Liver (tissue), 9 donors: ENCODE measurements around the gene NYNRIN. TPM values are rescaled to one million over a fixed set of nuclear protein-coding genes. Genes with fewer than 3 reads are reported as not detected.

Source experiments
- DNase-seq: peaks from one replicate; pipeline ENCODE4 v3.0.0-alpha.2; 2017; ENCODE audit warnings: low spot score
- H3K27ac ChIP-seq, 2 donors: one replicate each; pipeline ENCODE4 v1.7.0; 2013; ENCODE audit warnings: inconsistent platforms in 2 of 2, low read length in 2 of 2, control low read depth in 1 of 2, low read depth in 1 of 2, mild to moderate bottlenecking in 1 of 2
- H3K27me3 ChIP-seq, 4 donors: one replicate each; pipeline versions ENCODE4 v1.6.1 to v1.7.0; 2013; ENCODE audit warnings: low read length in 3 of 4, inconsistent platforms in 1 of 4, mild to moderate bottlenecking in 1 of 4, moderate library complexity in 1 of 4; ENCODE audit not compliant: control insufficient read depth in 4 of 4, insufficient read depth in 4 of 4
- H3K36me3 ChIP-seq, 4 donors: one replicate each; pipeline versions ENCODE4 v1.6.1 to v1.7.0; 2013; ENCODE audit warnings: low read length in 3 of 4, mild to moderate bottlenecking in 3 of 4, low read depth in 1 of 4, moderate library complexity in 1 of 4; ENCODE audit not compliant: control insufficient read depth in 4 of 4, insufficient read depth in 3 of 4
- H3K4me1 ChIP-seq, 4 donors: one replicate each; pipeline versions ENCODE4 v1.6.1 to v1.7.0; 2013; ENCODE audit warnings: low read length in 3 of 4, mild to moderate bottlenecking in 3 of 4, moderate library complexity in 1 of 4; ENCODE audit not compliant: control insufficient read depth in 4 of 4, insufficient read depth in 4 of 4
- H3K4me3 ChIP-seq, 3 donors: one replicate each; pipeline versions ENCODE4 v1.6.1 to v1.7.0; 2013; ENCODE audit warnings: low read length in 3 of 3, control low read depth in 1 of 3, low read depth in 1 of 3, mild to moderate bottlenecking in 1 of 3
- H3K9ac ChIP-seq, 2 donors: one replicate each; pipeline ENCODE4 v1.7.0; 2013; ENCODE audit warnings: low read length in 2 of 2, mild to moderate bottlenecking in 2 of 2, moderate library complexity in 2 of 2, control low read depth in 1 of 2, low read depth in 1 of 2
- H3K9me3 ChIP-seq, 4 donors: one replicate each; pipeline versions ENCODE4 v1.6.1 to v1.7.0; 2013; ENCODE audit warnings: low read length in 3 of 4; ENCODE audit not compliant: control insufficient read depth in 4 of 4
- FOXA1 ChIP-seq: IDR thresholded peaks from 2 replicates; pipeline ENCODE4 v1.6.1; 2016; ENCODE audit warnings: antibody characterized with exemption
- FOXA2 ChIP-seq: IDR thresholded peaks from 2 replicates; pipeline ENCODE4 v1.6.1; 2016; ENCODE audit warnings: antibody characterized with exemption
- GABPA ChIP-seq, 2 donors: IDR thresholded peaks in 1 of 2; conservative IDR thresholded peaks in 1 of 2; 2 replicates each; pipeline ENCODE4 v1.6.1; 2016; ENCODE audit warnings: antibody characterized with exemption in 2 of 2, mild to moderate bottlenecking in 1 of 2, moderate library complexity in 1 of 2
- HNF4A ChIP-seq, 2 donors: conservative IDR thresholded peaks; 2 replicates each; pipeline ENCODE4 v1.6.1; 2016; ENCODE audit warnings: antibody characterized with exemption in 2 of 2, mild to moderate bottlenecking in 2 of 2
- HNF4G ChIP-seq: IDR thresholded peaks from 2 replicates; pipeline ENCODE4 v1.6.1; 2016; ENCODE audit warnings: antibody characterized with exemption
- NR2F2 ChIP-seq: IDR thresholded peaks from 2 replicates; pipeline ENCODE4 v1.6.1; 2016; ENCODE audit warnings: antibody characterized with exemption
- RAD21 ChIP-seq, 2 donors: IDR thresholded peaks; 2 replicates each; pipeline ENCODE4 v1.6.1; 2016; ENCODE audit warnings: antibody characterized with exemption in 2 of 2, mild to moderate bottlenecking in 2 of 2
- RXRA ChIP-seq, 2 donors: IDR thresholded peaks; 2 replicates each; pipeline ENCODE4 v1.6.1; 2017 to 2018; ENCODE audit warnings: antibody characterized with exemption in 2 of 2, mild to moderate bottlenecking in 1 of 2
- SP1 ChIP-seq: IDR thresholded peaks from 2 replicates; pipeline ENCODE4 v1.6.1; 2018; ENCODE audit warnings: antibody characterized with exemption, mild to moderate bottlenecking
- TAF1 ChIP-seq: conservative IDR thresholded peaks from 2 replicates; pipeline ENCODE4 v1.6.1; 2016; ENCODE audit warnings: antibody characterized with exemption, mild to moderate bottlenecking
- WGBS: extraction: QIAGEN DNeasy Blood & Tissue Kit; methylation state at CpG from one replicate; pipeline ENCODE4 v1.1.7; 2013; 5-methylcytosine and 5-hydroxymethylcytosine counted together
- polyA plus RNA-seq, 2 donors: library from polyadenylated mRNA; stranded (reverse) in 1 of 2; unstranded in 1 of 2; fragments of 200-250 nt in 1 of 2; fragments of >200 nt in 1 of 2; fragmentation: Nextera tagmentation in 1 of 2; extraction: Ambion mirVana in 1 of 2; gene quantifications; one replicate each; pipeline versions ENCODE4 v1.2.1 to v1.2.3, GENCODE V29; 2013 to 2015
- total RNA-seq, 2 donors: library from RNA; depleted of rRNA; stranded (reverse); fragments of >200 nt; gene quantifications; one replicate each; pipeline ENCODE4 v1.2.3, GENCODE V29; 2014
- TF ChIP-seq, protein P1 (sequence below): IDR thresholded peaks from 2 replicates; pipeline ENCODE4 v1.6.1; 2016; ENCODE audit warnings: antibody characterized with exemption
- TF ChIP-seq, protein P2 (sequence below): IDR thresholded peaks from 2 replicates; pipeline ENCODE4 v1.6.1; 2016; ENCODE audit warnings: antibody characterized with exemption
- TF ChIP-seq, protein P3 (sequence below): IDR thresholded peaks from 2 replicates; pipeline ENCODE4 v1.6.1; 2016; ENCODE audit warnings: antibody characterized with exemption
- TF ChIP-seq, protein P4 (sequence below): fragments of 150-350 bp; IDR thresholded peaks from 2 replicates; pipeline ENCODE4 v1.5.1; 2017; ENCODE audit warnings: improper control_type of control experiment, low read depth, low read length; ENCODE audit not compliant: missing input control
- donor health status: healthy.
- donor health status: healthy.
- donor health status: healthy.
- donor health status: healthy.
- donor health status: healthy.

NYNRIN gene
- total and polyA plus RNA-seq, 4 donors, result 0.89 to 11.0 (median 1.8) TPM

DNA sequence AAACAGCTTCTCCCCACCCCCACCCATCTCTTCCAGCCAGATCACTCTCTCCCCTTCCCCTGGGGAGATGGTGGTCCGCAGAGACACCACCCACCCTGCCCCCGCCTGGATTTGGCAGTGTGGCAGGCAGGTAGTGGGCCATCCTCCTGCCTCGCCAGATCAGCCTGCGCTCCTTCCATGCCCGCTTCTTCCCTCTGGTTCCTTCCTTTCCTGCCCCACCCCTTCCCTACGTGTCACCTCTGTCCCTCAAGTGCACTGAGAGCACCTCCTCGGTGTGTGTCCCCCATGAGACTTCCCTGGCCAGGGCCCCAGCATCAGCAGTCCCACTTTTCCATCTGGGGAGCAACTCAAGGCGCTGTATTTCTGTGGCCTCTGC lies 632 bp downstream of the NYNRIN start:
- H3K9ac ChIP-seq, result peak overlapping the region; percentile 3 to 10
- peak overlapping the region; percentile 50 to 58 (median 53) for H3K4me3 ChIP-seq
- no peak for DNase-seq
- H3K27ac ChIP-seq, result peak overlapping the region; percentile 36 to 45
- TF ChIP-seq FOXA1 (no peak), GABPA (IDR thresholded peaks at IDR 0.05 in 1 of 2, conservative IDR thresholded peaks at IDR 0.05 in 1 of 2) (no peak), RXRA (IDR thresholded peaks at IDR 0.05) (no peak), RAD21 (IDR thresholded peaks at IDR 0.05) (no peak), NR2F2 (no peak), HNF4A (conservative IDR thresholded peaks at IDR 0.05) (no peak), SP1 (no peak), HNF4G (no peak), TAF1 (no peak), FOXA2 (no peak)
- TF ChIP-seq, protein P1, sequence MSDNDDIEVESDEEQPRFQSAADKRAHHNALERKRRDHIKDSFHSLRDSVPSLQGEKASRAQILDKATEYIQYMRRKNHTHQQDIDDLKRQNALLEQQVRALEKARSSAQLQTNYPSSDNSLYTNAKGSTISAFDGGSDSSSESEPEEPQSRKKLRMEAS, result no peak
- TF ChIP-seq, protein P2, sequence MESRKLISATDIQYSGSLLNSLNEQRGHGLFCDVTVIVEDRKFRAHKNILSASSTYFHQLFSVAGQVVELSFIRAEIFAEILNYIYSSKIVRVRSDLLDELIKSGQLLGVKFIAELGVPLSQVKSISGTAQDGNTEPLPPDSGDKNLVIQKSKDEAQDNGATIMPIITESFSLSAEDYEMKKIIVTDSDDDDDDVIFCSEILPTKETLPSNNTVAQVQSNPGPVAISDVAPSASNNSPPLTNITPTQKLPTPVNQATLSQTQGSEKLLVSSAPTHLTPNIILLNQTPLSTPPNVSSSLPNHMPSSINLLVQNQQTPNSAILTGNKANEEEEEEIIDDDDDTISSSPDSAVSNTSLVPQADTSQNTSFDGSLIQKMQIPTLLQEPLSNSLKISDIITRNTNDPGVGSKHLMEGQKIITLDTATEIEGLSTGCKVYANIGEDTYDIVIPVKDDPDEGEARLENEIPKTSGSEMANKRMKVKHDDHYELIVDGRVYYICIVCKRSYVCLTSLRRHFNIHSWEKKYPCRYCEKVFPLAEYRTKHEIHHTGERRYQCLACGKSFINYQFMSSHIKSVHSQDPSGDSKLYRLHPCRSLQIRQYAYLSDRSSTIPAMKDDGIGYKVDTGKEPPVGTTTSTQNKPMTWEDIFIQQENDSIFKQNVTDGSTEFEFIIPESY, result no peak
- TF ChIP-seq, protein P3, sequence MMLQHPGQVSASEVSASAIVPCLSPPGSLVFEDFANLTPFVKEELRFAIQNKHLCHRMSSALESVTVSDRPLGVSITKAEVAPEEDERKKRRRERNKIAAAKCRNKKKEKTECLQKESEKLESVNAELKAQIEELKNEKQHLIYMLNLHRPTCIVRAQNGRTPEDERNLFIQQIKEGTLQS, result no peak
- TF ChIP-seq, protein P4, sequence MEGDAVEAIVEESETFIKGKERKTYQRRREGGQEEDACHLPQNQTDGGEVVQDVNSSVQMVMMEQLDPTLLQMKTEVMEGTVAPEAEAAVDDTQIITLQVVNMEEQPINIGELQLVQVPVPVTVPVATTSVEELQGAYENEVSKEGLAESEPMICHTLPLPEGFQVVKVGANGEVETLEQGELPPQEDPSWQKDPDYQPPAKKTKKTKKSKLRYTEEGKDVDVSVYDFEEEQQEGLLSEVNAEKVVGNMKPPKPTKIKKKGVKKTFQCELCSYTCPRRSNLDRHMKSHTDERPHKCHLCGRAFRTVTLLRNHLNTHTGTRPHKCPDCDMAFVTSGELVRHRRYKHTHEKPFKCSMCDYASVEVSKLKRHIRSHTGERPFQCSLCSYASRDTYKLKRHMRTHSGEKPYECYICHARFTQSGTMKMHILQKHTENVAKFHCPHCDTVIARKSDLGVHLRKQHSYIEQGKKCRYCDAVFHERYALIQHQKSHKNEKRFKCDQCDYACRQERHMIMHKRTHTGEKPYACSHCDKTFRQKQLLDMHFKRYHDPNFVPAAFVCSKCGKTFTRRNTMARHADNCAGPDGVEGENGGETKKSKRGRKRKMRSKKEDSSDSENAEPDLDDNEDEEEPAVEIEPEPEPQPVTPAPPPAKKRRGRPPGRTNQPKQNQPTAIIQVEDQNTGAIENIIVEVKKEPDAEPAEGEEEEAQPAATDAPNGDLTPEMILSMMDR, result no peak
- H3K4me1 ChIP-seq, result peaks cover 3 to 39% (median 29%) of the 10 kb centered on the region in 4 donors
- no peaks in the 10 kb centered on the region for H3K36me3 ChIP-seq
- H3K9me3 ChIP-seq, result no peaks in the 10 kb centered on the region
- WGBS, result 53% methylated on average over 8 of the region's 8 CpGs
- no peaks in the 10 kb centered on the region for H3K27me3 ChIP-seq

DNA sequence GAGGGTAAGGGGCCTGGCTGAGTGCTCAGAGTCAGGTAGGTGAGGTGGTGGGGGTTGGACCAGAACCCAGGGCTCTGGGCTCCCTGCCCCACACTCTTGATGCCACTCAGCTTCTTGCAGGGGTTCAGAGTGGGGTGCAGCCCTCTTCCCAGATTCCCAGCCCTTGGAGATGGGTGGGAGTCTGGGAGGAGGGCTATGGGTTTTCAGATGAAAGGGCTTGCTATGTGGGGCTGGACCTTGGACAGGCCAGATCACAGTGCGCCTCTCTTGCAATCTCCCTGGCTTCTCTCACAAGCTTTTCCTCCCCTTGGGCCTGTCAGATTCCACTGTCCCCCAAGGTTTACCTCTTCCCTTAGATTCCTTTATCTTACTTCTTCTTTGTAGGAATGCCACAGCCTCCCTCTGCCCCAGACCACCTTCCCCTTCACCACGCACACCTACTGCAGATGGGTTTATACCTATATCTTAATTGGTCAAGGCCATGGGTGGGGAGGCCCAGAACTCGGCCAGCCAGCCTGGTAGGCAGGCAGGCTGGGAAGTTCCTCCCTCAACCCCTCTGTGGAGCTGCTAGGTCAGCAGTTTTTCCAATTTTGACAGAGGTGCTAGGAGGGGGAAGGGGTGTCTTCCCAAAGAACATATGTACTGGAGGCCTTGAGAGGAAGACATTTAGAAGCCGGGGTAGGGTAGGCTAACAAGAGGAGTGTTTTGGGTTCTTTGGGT lies 1.4 kb downstream of the NYNRIN start:
- WGBS, result 76% methylated on average over 4 of the region's 4 CpGs
- Histone ChIP-seq H3K4me1 (peaks cover 3 to 39% (median 29%) of the 10 kb centered on the region in 4 donors), H3K9ac (no peak overlapping the region), H3K9me3 (no peaks in the 10 kb centered on the region), H3K27me3 (no peaks in the 10 kb centered on the region), H3K4me3 (no peak overlapping the region), H3K27ac (no peak overlapping the region), H3K36me3 (no peaks in the 10 kb centered on the region)
- DNase-seq, result no peak
- no peak for TF ChIP-seq HNF4G
- peak in 1 of 2 donors; percentile 36 for TF ChIP-seq HNF4A (conservative IDR thresholded peaks at IDR 0.05)
